Measurements from ENCODE around the gene CREG1.
A peak's percentile ranks its signal among the peaks of the same experiment; 100 is the strongest.
"Not testable (repeated sequence)": the region's sequence is repeated elsewhere in the genome, so short reads cannot be mapped to it uniquely, and the experiment has no call there.

CREG1 gene

DNA sequence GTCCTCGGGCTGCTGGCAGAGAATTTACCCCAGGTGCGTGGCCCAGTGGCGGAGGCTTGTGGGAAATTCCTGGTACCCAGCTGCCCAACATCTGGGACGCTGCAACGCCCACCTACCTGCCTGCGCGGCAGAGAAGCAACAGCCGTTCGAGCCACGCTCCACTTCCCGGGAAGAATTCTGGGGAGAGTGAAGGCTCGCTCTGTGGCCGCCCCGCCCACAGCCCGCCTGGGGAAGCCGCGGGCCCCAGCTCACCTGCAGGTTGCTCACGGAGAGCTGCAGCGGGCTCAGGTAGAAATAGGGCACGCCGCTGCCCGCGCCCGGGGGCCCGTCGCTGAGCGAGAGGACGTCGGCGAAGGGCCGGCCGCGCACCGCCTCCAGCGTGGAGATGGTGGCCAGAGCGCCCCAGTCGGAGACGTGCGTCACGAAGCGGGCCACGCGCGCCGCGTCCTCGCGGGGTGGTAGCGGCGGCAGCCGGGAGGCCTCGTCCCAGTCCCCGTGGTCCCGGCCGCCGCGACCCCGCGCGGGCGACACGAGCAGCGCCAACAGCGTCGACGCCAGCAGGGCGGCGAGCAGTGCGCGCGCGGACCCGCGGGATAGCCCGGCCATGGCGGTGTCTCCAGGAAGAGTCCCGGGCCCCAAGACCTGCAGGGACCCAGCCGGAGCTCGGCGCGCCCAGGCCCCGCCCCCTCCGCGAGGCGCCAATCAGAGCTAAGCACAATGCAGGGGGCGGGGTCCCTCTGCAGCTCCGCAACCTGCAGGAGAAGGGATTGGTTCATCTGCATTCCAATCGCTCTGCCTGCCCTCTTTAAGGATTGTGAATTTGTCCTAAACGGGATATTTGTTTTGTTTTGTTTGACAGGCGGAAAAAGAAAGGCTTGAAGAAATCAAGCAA, at the start of gene CREG1:
Gene CREG1 (minus strand): TSS at position 627 of the 892 bp plus-strand sequence.
- DNase-seq (ENCODE audit: low read depth in 2 of 3, low spot score in 2 of 3), result peak; percentile 72 to 76 (median 74)

DNA sequence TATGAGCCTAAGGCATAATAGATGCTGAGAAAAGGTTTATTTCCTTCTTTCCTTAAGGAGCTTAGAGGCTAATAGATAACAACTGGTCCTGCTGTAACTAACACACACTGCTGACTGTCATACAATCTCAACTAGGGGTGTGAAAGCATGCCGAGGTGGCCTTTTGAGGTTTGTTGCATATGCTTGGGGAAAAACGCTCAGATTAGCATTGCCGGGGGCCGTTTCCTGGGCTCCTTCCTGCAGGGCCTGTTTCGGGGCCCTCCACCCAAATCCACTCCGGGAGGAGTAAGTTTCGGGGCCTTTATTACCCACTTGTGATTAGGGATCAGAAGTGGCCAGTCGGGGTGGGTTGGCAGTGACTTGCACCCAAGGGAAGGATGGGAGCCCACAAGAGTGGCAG, 49.3 kb upstream of the CREG1 start:
- DNase-seq (ENCODE audit: low read depth in 2 of 3, low spot score in 2 of 3), result no peak

DNA sequence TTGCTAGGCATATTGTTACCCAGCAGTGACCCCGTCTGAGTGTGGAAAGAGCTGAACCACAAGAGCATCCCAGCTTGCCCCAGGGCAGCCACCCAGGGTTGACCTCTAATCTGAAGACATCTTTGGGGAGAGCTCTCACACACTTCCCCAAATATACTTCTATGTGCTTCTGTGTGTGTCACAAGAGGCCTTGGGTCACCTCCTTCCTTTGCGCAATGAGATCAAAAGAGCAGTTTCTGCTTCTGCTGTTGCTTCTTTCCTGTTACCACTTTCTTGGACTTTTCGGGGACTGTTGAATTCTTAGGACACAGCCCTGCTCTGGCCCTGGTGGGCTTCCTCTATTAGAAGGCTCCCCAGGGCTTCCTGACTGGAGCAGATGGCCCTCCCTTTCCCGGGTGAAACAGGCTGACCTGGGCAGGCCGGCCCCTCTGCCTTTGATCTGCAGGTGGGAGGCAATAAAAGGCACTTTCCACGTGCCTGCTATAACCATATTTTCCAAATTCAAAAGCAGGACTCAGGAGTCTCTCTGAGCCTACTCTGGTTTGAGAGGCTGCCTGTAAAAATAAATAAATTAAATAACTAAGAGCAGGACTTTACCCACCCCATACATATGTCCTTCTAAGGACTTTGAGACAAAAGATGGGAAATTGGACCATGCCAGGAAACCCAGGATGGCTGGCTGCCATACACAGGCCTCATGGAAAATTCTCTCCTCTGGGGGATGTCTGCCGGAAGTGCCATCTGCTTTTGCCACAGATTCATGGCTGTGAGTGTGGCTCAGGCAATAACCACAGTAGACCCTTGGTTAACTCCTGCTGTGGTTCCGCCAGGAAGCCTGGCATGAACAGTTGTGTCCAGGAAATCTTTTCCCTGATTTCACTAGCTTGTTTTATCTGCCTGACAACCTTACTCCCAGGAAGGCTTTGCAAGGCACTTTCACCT, 48.2 kb upstream of the CREG1 start:
- DNase-seq (ENCODE audit: low read depth in 2 of 3, low spot score in 2 of 3), result no peak

DNA sequence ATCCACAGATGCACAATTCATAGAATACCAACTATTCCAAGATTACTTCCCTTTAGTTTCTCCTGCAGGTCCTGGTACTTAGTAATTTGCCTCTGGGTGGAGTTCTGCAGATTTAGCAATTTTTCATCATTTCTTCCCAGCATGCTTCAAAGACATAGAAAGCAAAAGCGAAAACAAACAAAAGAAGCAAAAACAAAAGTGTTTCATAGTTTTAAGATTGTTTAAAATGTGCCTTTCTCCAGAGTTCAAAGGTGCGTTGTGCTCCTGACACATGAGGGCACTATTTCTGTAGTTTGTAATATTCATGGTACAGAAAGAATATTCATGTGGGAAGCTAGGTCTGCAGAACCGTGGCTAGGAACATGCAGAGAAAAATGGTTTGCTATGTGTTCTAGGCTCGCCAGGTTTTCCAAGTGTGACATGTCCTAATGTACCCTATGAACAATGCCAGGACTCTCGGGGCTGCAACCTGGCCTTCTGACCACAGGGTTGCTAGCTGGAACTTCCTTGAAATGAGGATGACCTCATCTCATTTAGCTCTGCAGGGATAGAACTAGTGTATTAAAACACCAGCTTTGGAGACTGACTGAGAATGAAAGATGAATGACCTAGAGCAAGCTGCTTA, 46.5 kb upstream of the CREG1 start:
- DNase-seq (ENCODE audit: low read depth in 2 of 3, low spot score in 2 of 3), result no peak

DNA sequence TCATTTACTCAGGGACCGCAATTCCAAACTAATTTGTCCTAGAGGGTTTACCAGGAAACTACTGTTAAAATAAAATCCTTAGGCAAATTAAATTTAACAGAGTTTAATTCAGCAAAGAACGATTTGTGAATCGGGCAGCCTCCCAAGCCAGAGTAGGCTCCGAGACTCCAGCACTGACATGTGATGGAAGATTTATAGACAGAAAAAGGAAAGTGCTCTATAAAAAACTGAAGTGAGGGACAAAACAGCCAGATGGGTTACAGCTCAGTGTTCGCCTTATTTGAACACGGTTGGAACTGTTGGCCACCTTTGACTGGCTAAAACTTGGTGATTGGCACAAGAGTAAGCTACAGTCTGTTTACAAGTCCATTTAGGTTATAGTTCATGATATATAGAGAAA, 41.3 kb upstream of the CREG1 start:
- DNase-seq (ENCODE audit: low read depth in 2 of 3, low spot score in 2 of 3), result no peak

DNA sequence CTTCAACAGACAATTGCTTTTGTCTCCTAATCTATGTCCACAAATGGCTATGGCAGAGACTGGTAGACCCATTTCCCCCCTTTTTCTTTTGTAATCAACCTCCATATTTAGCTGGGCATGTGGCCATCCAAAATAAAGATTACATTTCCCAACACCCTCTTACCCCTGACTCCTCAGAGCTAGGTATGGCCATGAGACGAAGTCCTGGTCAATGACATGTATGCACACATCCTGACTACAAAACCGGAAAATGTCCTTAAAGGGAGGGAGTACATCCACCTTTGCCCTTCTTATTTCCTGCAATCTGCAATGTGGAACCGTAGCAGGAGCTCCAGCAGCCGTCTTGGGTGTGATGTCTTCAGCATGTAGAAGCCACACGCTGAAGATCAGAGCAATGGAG, 40.3 kb upstream of the CREG1 start:
- no peak for DNase-seq (ENCODE audit: low read depth in 2 of 3, low spot score in 2 of 3)

DNA sequence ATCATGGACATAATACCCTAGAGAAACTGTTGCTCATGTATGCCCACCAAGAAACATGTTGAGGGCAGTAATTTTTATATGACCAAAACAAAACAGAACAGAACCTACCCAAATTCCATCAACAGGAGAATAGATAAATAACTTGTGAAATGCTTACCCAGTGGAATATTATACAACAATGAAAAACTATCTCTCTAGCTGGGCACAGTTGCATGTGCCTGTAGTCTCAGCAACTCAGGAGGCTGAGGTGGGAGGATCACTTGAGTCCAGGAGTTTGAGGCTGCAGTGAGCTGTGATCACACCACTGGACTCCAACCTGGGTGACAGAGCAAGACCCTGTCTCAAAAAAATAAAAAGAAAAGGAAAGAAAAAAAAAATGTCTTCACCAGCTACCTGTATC, 38.9 kb upstream of the CREG1 start:
- DNase-seq (ENCODE audit: low read depth in 2 of 3, low spot score in 2 of 3), result no peak

DNA sequence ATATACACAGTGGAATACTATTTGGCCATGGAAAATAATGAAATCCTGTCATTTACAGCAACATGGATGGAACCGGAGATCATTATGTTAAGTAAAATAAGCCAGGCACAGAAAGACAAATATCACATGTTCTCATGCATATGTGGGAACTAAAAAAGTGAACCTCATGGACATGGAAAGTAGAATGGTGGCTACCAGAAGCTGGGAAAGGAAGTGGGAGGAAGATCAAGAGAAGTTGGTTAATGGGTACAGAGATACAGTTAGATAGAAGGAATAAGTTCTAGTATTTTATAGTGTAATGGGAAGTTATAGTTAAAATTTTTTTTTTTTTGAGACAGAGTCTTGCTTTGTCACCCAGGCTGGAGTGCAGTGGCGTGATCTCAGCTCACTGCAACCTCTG, 34.8 kb upstream of the CREG1 start:
- DNase-seq (ENCODE audit: low read depth in 2 of 3, low spot score in 2 of 3), result no peak

DNA sequence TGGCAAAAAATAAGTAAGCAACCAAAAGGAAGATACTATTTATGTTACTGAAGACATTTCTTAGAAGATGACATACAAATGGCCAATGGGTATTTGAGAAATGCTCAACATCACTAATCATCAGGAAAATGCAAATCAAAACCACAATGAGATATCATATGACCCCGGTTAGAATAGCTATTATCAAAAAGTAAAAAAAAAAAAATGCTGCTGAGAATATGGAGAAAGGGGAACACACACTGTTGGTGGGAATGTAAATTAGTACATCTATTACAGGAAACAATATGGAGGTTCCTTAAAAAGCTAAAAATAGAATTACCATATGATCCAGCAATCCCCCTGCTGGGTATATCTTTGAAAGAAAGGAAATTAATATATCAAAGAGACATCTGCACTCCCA, 34.3 kb upstream of the CREG1 start:
- no peak for DNase-seq (ENCODE audit: low read depth in 2 of 3, low spot score in 2 of 3)

DNA sequence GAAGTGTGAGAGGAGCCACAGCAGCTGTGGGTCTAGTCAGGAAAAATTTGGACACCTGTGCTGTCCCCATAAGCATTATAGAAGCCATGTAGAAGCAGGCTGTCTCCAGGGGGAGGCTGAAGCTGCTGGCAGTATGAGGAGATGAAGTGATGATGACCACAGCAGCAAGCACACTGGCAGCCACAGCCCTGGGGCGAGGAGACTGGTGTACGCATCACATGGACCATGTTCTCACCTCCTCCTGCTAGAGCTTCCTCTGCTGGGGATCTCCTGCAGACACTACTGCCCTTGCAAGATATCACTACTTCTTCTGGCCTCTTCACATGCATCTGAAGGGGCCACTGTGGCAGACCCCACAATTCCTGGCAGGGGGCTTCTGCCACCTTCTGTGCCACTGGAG, 33.8 kb upstream of the CREG1 start:
- no peak for DNase-seq (ENCODE audit: low read depth in 2 of 3, low spot score in 2 of 3)

DNA sequence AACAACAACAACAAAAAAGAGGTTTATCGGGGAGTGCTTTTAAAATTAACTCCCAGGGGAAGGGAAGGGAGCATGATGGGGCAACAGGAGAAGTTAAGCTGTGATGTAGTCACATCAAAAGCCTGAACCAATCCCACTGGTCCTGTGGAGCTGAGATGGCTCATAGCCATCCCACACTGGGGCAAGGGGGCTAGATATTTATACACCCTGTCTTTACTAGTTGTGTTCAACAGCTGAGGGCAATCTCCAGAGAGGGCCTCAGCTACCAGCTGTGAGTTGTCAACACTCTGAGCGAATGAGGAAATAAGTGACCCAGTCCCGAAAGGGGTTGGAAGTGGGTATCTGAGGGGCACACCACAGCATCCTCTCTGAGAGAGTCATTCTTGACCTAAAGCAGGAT, 31.0 kb upstream of the CREG1 start:
- DNase-seq (ENCODE audit: low read depth in 2 of 3, low spot score in 2 of 3), result no peak

DNA sequence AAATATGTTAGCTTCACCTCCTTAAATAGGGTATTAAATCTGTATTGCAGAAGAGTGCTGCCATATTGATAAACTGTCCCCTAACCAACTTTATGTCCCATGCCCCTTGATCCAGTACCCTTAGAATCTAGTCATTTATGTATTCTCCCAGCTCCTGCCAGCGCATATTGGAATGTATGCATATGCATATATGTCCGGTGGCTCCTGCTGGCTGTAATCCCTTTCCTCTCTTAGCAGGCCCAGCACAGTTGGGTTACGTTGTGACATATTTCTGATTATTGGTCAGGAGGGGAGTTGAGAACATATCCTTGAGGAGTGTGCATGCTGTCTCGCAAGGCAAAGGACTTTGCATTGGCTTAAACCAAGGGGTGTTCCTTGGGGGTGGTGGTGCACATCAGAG, 29.2 kb upstream of the CREG1 start:
- no peak for DNase-seq (ENCODE audit: low read depth in 2 of 3, low spot score in 2 of 3)

DNA sequence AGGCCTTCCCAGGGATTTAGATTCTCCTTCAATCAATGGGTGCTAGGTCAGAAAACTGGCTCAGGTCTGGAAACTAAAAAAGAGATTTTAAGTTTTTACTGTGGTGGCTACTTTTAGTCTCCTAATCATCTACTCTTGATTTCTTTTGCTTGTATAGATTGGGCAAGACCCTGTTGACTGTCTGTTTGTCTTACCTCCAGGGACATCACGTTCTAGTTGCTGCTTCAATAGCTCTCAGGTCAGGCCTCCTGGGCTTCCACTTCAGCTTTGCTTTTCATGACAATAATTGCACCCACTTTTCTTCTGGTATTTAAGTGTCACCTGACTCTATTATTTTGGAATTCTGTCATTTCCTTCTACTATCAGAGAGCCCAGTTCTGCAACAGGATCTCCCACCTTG, 28.5 kb upstream of the CREG1 start:
- DNase-seq (ENCODE audit: low read depth in 2 of 3, low spot score in 2 of 3), result no peak

DNA sequence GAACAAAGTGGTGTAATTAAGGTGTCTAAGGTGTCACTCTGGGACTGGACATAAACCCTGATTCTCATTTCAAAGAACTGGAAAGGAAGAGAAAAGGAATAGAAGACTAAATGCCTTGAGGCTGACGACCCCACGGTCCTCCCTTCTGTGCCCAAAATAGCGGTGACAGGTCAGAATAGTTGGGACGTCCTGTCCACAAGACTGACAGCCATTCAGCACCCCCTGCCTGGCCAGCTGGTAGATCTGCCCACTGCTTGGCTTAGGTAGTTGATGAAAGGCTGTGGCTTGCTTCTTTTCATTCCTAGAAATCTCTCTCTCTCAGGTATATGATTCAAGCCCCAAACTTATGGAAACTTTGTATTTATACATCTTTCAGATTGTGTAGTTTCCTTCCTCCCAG, 26.4 kb upstream of the CREG1 start:
- DNase-seq (ENCODE audit: low read depth in 2 of 3, low spot score in 2 of 3), result no peak

DNA sequence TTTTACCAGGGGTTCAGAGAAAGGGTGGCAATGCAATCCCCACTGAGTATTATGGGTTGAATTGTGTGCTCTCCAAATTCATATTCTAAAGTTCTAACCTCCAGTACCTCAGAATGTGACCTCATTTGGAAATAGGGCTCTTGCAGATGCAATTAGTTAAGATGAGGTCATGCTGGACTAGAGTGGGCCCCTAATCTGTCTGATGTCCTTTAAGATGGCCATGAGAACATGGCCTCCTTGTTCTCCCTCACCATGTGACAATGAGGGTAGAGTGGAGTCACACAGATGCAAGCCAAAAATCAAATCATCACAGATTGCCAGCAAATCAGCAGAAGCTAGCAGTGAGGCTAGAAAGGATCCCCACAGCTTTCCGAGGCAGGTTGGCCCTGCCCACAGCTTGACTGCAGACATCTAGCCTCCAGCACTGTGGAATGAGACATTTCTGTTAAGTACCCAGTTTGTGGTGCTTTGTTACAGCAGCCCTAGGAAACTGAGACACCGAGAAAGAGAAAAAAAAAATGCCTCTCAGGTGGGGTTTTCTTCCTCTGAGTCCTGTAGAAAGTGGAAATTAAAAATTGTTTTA, 25.5 kb upstream of the CREG1 start:
- no peak for DNase-seq (ENCODE audit: low read depth in 2 of 3, low spot score in 2 of 3)

DNA sequence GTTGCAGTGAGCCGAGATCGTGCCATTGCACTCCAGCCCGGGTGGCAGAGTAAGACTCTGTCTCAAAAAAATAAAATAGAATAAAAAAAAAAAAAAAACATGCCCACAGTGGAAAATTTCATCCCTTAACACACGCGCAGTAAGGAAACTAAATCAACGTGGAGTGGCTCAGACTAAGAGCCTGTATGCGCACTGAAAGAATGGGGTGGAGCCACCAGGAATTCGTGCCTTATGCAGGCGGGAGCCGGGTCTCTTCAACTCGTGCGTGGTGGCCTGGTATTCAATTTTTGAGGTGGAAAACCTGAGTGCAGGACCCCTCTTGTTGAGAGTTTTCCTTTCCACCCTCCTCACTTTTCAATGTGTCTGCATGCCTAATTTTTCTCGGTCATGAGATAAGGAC, 22.1 kb upstream of the CREG1 start:
- DNase-seq (ENCODE audit: low read depth in 2 of 3, low spot score in 2 of 3), result no peak

DNA sequence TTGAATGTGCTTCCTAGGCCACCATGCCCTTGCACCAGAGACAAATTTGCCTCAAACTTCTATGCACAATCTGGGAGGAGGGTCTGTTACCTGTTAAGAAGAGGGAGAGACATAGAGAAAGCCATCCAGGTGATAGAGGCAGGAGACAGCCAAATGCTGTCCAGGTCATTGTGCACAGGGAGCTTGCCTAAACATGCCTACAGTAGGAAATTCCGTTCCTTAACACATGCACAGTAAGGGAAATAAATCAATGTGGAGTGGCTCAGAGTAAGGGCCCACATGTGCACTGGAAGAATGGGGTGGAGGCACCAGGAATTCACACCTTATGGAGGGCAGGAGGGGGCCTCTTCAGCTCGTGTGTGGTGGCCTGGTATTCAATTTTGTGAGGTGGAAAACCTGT, 19.5 kb upstream of the CREG1 start:
- no peak for DNase-seq (ENCODE audit: low read depth in 2 of 3, low spot score in 2 of 3)

DNA sequence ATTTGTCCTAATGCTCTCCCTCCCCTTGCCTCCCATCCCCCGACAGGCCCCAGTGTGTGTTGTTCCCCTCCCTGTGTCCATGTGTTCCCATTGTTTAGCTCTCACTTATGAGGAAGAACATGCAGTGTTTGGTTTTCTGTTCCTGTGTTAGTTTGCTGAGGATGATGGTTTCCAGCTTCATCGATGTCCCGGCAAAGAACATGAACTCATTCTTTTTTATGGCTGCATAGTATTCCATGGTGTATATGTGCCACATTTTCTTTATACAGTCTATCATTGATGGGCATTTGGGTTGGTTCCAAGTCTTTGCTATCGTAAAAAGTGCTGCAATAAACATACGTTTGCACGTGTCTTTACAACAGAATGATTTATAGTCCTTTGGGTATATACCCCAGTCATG, 17.1 kb upstream of the CREG1 start:
- not testable (repeated sequence) for DNase-seq (ENCODE audit: low read depth in 2 of 3, low spot score in 2 of 3)

DNA sequence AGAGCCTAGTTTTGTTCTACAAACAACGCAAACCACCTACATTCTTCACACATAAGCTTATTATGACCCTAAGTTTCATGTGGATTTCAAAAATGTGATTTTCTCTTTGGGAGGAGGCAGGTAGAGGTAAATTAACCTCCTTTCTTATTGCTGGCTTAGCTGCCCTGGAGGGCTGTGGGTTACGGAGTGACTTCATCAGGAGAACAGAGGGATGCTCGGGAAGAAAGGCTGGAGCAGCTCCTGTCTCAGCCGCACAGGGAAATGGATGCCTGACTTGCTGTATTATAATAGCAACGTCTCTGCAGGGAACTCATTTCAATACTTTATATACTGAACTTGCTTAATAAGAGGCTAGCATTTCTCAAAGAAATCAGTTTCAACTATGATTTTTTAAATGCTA, 14.1 kb upstream of the CREG1 start:
- no peak for DNase-seq (ENCODE audit: low read depth in 2 of 3, low spot score in 2 of 3)

DNA sequence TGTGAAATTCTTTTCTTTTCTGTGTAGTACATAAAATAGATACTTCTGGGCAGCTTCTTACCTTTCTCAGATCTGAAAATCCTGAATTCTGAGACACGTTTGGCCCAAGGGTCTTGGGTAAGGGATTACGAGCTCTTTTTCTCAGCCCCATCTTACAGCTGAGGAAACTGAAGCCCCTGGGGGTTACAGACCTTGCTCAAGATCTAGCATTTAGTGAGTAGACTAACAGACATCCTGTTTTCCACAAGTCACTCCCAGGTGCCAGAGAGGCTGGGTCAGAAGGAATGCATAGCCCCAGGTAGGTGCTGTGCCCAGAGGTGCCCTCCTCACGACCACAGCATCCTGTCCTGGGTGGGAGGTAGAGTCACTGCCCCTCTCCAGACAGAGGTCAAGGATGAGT, 13.2 kb upstream of the CREG1 start:
- no peak for DNase-seq (ENCODE audit: low read depth in 2 of 3, low spot score in 2 of 3)

DNA sequence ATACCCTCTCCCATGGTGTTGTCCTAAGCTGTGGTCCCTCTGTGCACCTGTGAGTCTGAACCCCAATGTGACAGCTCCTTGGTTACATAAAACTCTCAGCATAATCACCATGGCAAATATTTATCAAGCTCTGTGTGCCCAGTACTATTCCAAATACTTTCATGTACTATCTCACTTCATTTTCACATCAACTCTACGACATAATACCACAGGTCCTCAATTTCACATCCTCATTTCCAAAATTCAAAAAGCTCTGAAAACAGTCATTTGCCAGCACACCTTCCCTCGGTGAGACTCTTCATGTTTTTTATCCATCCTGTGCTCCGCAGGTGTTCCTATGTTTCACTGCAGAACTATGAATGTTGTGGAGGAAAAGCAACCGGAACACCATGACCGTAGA, 12.4 kb upstream of the CREG1 start:
- DNase-seq (ENCODE audit: low read depth in 2 of 3, low spot score in 2 of 3), result no peak
